ENCODE measurements around the gene VASN.

Gene VASN

GRCh38 chr16:4426722-4427372 is 55.2 kb downstream of the VASN start:
- TF ChIP-seq CTCF (IDR thresholded peaks at IDR 0.05; ENCODE audit: borderline replicate concordance, control extremely low read depth, extremely low read depth, insufficient read depth, missing control alignments), result no peak
- in situ Hi-C loops (cut with MboI; ENCODE audit: low sequenced_read_pairs, unreplicated experiment), result no loop called here

GRCh38 chr16:4428500-4428899 is 56.9 kb downstream of the VASN start:
- no peak for TF ChIP-seq CTCF (IDR thresholded peaks at IDR 0.05; ENCODE audit: borderline replicate concordance, control extremely low read depth, extremely low read depth, insufficient read depth, missing control alignments)
- in situ Hi-C loops (cut with MboI; ENCODE audit: low sequenced_read_pairs, unreplicated experiment), result no loop called here
- DNase-seq (ENCODE audit: low spot score), result no peak

More at GRCh38 chr16:4426722-4427372, 55.2 kb downstream of the VASN start:
- DNase-seq (ENCODE audit: low spot score), result no peak

GRCh38 chr16:4431023-4431422 is 59.4 kb downstream of the VASN start:
- in situ Hi-C loops (cut with MboI; ENCODE audit: low sequenced_read_pairs, unreplicated experiment), result no loop called here
- no peak for TF ChIP-seq CTCF (IDR thresholded peaks at IDR 0.05; ENCODE audit: borderline replicate concordance, control extremely low read depth, extremely low read depth, insufficient read depth, missing control alignments)
- no peak for DNase-seq (ENCODE audit: low spot score)

Data from GM13976 (cell line).